IPS-11a (cell line): ENCODE data around the gene TMEM255B.

ENCODE experiments used
- H3K4me3 ChIP-seq: one replicate; pipeline ENCODE4 v1.5.1; 2013; ENCODE audit warnings: low read depth, low read length, control low read depth

TMEM255B gene

GRCh38 chr13:113846636-113847318 is 87.8 kb downstream of the TMEM255B start:
- no peak overlapping the region for H3K4me3 ChIP-seq

- no peak overlapping the region for H3K4me3 ChIP-seq
Measured at GRCh38 chr13:113848020-113848419, 89.0 kb downstream of the TMEM255B start.

GRCh38 chr13:113848431-113849260 is 89.6 kb downstream of the TMEM255B start:
- H3K4me3 ChIP-seq, result no peak overlapping the region

GRCh38 chr13:113849546-113849945 is 90.5 kb downstream of the TMEM255B start:
- H3K4me3 ChIP-seq, result no peak overlapping the region

- no peak overlapping the region for H3K4me3 ChIP-seq
Measured at GRCh38 chr13:113849981-113850721, 91.1 kb downstream of the TMEM255B start.

- H3K4me3 ChIP-seq, result no peak overlapping the region
Measured at GRCh38 chr13:113850722-113851479, 91.9 kb downstream of the TMEM255B start.

- H3K4me3 ChIP-seq, result no peak overlapping the region
Measured at GRCh38 chr13:113851480-113851803, 92.4 kb downstream of the TMEM255B start.

- no peak overlapping the region for H3K4me3 ChIP-seq
Measured at GRCh38 chr13:113851826-113852535, 93.0 kb downstream of the TMEM255B start.

- no peak overlapping the region for H3K4me3 ChIP-seq
Measured at GRCh38 chr13:113852536-113853517, 93.8 kb downstream of the TMEM255B start.

- H3K4me3 ChIP-seq, result no peak overlapping the region
Measured at GRCh38 chr13:113853518-113854237, 94.7 kb downstream of the TMEM255B start.

GRCh38 chr13:113854238-113855011 is 95.4 kb downstream of the TMEM255B start:
- no peak overlapping the region for H3K4me3 ChIP-seq

GRCh38 chr13:113855012-113855921 is 96.2 kb downstream of the TMEM255B start:
- no peak overlapping the region for H3K4me3 ChIP-seq

- no peak overlapping the region for H3K4me3 ChIP-seq
Measured at GRCh38 chr13:113855931-113856715, 97.1 kb downstream of the TMEM255B start.

GRCh38 chr13:113856716-113857065 is 97.7 kb downstream of the TMEM255B start:
- H3K4me3 ChIP-seq, result no peak overlapping the region

GRCh38 chr13:113857531-113858195 is 98.6 kb downstream of the TMEM255B start:
- H3K4me3 ChIP-seq, result no peak overlapping the region
